Nephron progenitor cell (in vitro differentiated cells): ENCODE results near the gene SMAP2.

Experiments used
- DNase-seq: peaks from one replicate; pipeline ENCODE4 v3.0.0; 2021
- H3K27ac Mint-ChIP-seq: 2 replicates; pipeline ENCODE4 v1.8.0; 2021; ENCODE audit warnings: mild to moderate bottlenecking, moderate library complexity, mixed read lengths
- H3K27me3 Mint-ChIP-seq: 2 replicates; pipeline ENCODE4 v1.8.0; 2021; ENCODE audit warnings: mild to moderate bottlenecking, low read depth, mixed read lengths; ENCODE audit not compliant: poor library complexity
- H3K36me3 Mint-ChIP-seq: 2 replicates; pipeline ENCODE4 v1.8.0; 2021; ENCODE audit warnings: low read depth, mixed read lengths
- H3K4me1 Mint-ChIP-seq: 2 replicates; pipeline ENCODE4 v1.8.0; 2021; ENCODE audit warnings: mixed read lengths
- H3K4me3 Mint-ChIP-seq: 2 replicates; pipeline ENCODE4 v1.8.0; 2021; ENCODE audit warnings: mild to moderate bottlenecking, moderate library complexity, mixed read lengths
- H3K9me3 Mint-ChIP-seq: 2 replicates; pipeline ENCODE4 v1.8.0; 2021; ENCODE audit warnings: mild to moderate bottlenecking, moderate library complexity, mixed read lengths
- CTCF ChIP-seq: fragments of 200-600 bp; sonication (generic); IDR thresholded peaks from 2 replicates; pipeline ENCODE4 v1.5.0; 2021; ENCODE audit warnings: antibody characterized with exemption

SMAP2 gene

GRCh38 chr1:40383095-40383487, 9.6 kb downstream of the SMAP2 start:
- H3K36me3 Mint-ChIP-seq: no peaks in the 10 kb centered on the region
- TF ChIP-seq CTCF: no peak
- peak overlapping the region; percentile 78 for H3K27ac Mint-ChIP-seq
- DNase-seq: no peak
- no peak overlapping the region for H3K4me3 Mint-ChIP-seq
- peaks cover 36% of the 10 kb centered on the region for H3K4me1 Mint-ChIP-seq
- no peaks in the 10 kb centered on the region for H3K27me3 Mint-ChIP-seq
- H3K9me3 Mint-ChIP-seq: no peaks in the 10 kb centered on the region

DNA sequence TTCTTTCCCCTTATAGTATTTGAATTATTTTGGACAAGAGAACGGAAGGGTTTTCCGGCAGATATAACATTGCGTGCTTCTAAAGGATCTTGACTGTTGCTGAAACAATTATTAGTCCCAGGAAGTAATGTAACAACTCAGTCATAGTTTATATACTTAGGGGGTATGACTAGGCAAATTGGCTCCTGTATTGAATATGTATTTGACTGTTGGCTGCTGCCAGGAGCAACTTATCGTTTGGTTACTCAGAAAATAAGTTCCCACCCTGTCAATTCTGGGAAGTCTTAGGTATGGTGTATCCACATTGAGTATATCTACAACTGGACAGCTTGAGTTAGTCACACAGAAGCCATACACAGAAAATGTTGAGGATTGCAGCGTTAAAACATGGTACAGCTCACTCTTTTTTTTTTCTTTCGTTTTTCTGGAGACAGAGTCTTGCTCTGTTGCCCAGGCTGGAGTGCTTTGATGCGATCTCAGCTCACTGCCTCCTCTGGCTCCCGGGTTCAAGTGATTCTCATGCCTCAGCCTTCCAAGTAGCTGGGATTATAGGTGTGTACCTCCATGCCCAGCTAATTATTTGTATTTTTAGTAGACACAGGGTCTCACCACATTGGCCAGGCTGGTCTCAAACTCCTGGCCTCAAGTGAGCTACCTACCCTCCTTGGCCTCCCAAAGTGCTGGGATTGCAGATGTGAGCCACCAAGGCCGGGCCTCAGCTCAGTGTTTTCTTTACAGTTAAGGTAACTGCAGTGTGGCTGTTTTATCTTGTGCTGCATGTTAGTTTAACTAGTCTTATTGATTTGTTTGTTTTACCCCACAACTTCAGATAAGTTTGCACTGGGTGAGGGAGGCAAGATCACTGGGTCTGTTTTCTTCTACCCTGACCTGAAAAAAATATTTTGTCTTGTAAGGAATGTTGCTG, 10.2 kb downstream of the SMAP2 start:
- no peak for DNase-seq
- H3K4me1 Mint-ChIP-seq: peaks cover 39% of the 10 kb centered on the region
- no peak overlapping the region for H3K27ac Mint-ChIP-seq
- no peaks in the 10 kb centered on the region for H3K9me3 Mint-ChIP-seq
- peaks cover 5% of the 10 kb centered on the region for H3K36me3 Mint-ChIP-seq
- no peak for TF ChIP-seq CTCF
- no peak overlapping the region for H3K4me3 Mint-ChIP-seq
- H3K27me3 Mint-ChIP-seq: peaks cover 2% of the 10 kb centered on the region

DNA sequence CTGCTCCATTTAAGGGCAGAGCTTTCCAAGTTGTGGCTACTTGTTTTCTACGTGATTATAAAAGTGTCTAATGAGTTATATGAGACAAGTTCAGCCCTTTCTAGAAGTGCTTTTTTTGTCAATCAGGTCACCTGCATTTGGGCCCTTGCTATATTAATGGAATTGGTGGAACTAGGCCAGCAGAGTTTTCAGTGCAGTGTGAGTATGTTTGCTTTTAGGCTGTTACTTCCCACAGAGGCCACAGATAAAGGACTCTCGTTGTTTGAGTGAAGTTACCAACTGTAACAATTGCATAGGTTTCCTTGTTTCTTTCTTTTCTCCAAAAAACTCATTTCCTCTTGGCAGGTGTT, 10.9 kb downstream of the SMAP2 start:
- Mint-ChIP-seq H3K27ac (no peak overlapping the region), H3K36me3 (peaks cover 11% of the 10 kb centered on the region), H3K4me3 (no peak overlapping the region), H3K9me3 (no peaks in the 10 kb centered on the region), H3K27me3 (peaks cover 3% of the 10 kb centered on the region), H3K4me1 (peaks cover 41% of the 10 kb centered on the region)
- DNase-seq: no peak
- no peak for TF ChIP-seq CTCF

DNA sequence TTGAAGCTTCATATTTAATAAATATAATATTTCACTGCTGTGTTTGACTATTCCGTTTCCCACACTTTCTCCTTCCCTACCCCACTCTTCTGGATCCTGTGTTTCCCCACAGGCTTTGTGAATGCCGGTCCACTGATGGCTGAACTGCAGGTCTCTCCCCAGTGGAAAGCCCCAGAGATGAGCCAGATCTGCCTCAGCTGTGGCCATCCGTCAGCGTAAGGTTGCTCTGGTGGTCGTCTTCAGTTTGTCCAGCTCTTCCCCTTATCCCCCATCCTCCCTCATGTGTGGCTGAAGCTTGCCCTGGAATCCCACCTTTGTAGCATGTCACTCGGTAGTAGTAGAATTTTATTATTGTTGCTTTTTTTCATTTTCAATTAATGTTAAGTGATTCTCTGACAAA, 11.4 kb downstream of the SMAP2 start:
- Mint-ChIP-seq H3K27ac (peak overlapping the region; percentile 89), H3K4me3 (no peak overlapping the region), H3K36me3 (peaks cover 12% of the 10 kb centered on the region), H3K4me1 (peaks cover 41% of the 10 kb centered on the region), H3K27me3 (peaks cover 3% of the 10 kb centered on the region), H3K9me3 (no peaks in the 10 kb centered on the region)
- TF ChIP-seq CTCF: no peak
- DNase-seq: no peak

GRCh38 chr1:40385437-40386358, 12.2 kb downstream of the SMAP2 start:
- peaks cover 12% of the 10 kb centered on the region for H3K36me3 Mint-ChIP-seq

More at GRCh38 chr1:40385437-40386358, 12.2 kb downstream of the SMAP2 start:
- DNase-seq: no peak
- TF ChIP-seq CTCF: no peak
- H3K4me1 Mint-ChIP-seq: peaks cover 41% of the 10 kb centered on the region
- no peak overlapping the region for H3K4me3 Mint-ChIP-seq
- peaks cover 3% of the 10 kb centered on the region for H3K27me3 Mint-ChIP-seq
- no peaks in the 10 kb centered on the region for H3K9me3 Mint-ChIP-seq
- peak overlapping the region; percentile 43 for H3K27ac Mint-ChIP-seq
